Gastrocnemius medialis (tissue), 4 donors: ENCODE measurements around the gene RABGEF1. TPM values are rescaled to one million over a fixed set of nuclear protein-coding genes. Genes with fewer than 3 reads are reported as not detected.
A peak's percentile ranks its signal among the peaks of the same experiment; 100 is the strongest.

Source experiments
- ATAC-seq, 2 donors: fragments of 150-250 bp; one replicate each; pipeline ENCODE4 v1.9.1; 2016
- DNase-seq, 2 donors: peaks; one replicate each; pipeline ENCODE4 v3.0.0-alpha.2; 2019
- H3K27ac ChIP-seq, 4 donors: fragments of 200-600 bp; sonication (generic); 1 replicate in 1 of 4; 2 replicates in 3 of 4; pipeline ENCODE4 v1.5.1; 2016 to 2018; ENCODE audit warnings: mild to moderate bottlenecking in 2 of 4, moderate library complexity in 1 of 4
- H3K27me3 ChIP-seq, 3 donors: fragments of 200-600 bp; sonication (generic) in 2 of 3; 1 replicate in 1 of 3; 2 replicates in 2 of 3; pipeline versions ENCODE4 v1.5.1 to v1.6.0; 2016 to 2019; ENCODE audit warnings: mild to moderate bottlenecking in 1 of 3, moderate library complexity in 1 of 3
- H3K36me3 ChIP-seq, 2 donors: fragments of 200-600 bp; sonication (generic) in 1 of 2; one replicate each; pipeline ENCODE4 v1.5.1; 2017 to 2018
- H3K4me1 ChIP-seq, 2 donors: fragments of 200-600 bp; sonication (generic) in 1 of 2; one replicate each; pipeline ENCODE4 v1.5.1; 2016 to 2017; ENCODE audit warnings: mild to moderate bottlenecking in 2 of 2
- H3K4me3 ChIP-seq, 4 donors: fragments of 200-600 bp; sonication (generic) in 3 of 4; 1 replicate in 1 of 4; 2 replicates in 3 of 4; pipeline ENCODE4 v1.5.1; 2016 to 2019; ENCODE audit warnings: mild to moderate bottlenecking in 2 of 4
- H3K9me3 ChIP-seq, 3 donors: fragments of 200-600 bp; sonication (generic) in 2 of 3; 1 replicate in 1 of 3; 2 replicates in 2 of 3; pipeline ENCODE4 v1.5.1; 2016 to 2019
- POLR2A ChIP-seq, 2 donors: fragments of 450-650 bp; IDR thresholded peaks; one replicate each; pipeline ENCODE4 v1.6.1; 2017; ENCODE audit warnings: antibody characterized with exemption in 2 of 2, mild to moderate bottlenecking in 2 of 2, moderate library complexity in 2 of 2
- in situ Hi-C, 4 donors: fragments of 200-750 bp; cut with MboI; loops; one replicate each; pipeline versions ENCODE4 v1.15.0 to v1.8.0; 2017; ENCODE audit warnings: low sequenced_read_pairs in 4 of 4
- intact Hi-C: fragments of 100-400 bp; cut with DNase I; formaldehyde crosslinking; loops from one replicate; pipeline ENCODE4 v1.15.1; 2023; ENCODE audit warnings: low total_unique reads
- total RNA-seq, 4 donors: library from RNA; depleted of rRNA; stranded (reverse); fragments of >200 nt; gene quantifications; one replicate each; pipeline versions ENCODE4 v1.1.0 to v1.2.3, GENCODE V29; 2016
- TF ChIP-seq, protein P1 (sequence below), 5 experiments: fragments of 450-650 bp in 3 of 5; fragments of 200-600 bp in 2 of 5; sonication (generic) in 2 of 5; IDR thresholded peaks in 4 of 5; conservative IDR thresholded peaks in 1 of 5; 1 replicate in 4 of 5; 2 replicates in 1 of 5; pipeline ENCODE4 v1.5.1; 2016 to 2019; ENCODE audit warnings: antibody characterized with exemption in 5 of 5, mild to moderate bottlenecking in 3 of 5, moderate library complexity in 3 of 5

RABGEF1 gene
- total RNA-seq, 4 donors from 2014 or later, result 18.8 to 29.7 (median 24.9) TPM

DNA sequence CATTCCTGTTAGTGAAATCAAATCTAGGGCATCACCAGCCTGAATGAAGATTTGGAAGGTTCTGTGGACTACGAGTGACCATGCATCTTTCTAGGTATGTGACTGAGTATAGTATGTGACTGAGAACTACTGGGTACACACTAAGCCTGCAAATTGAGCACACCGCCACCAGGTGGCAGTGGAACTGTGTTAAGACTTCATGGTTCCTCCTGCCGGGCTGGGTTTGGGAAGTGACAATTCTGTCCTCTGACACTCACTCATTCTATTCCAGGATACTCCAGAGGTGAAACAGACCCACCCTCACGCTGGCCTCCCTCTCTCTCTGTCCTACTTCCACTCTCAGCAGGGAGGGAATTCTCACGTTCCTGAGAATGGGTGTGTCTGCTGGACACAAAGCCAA lies 96.5 kb downstream of the RABGEF1 start:
- H3K9me3 ChIP-seq, result no peaks in the 10 kb centered on the region
- no peaks in the 10 kb centered on the region for H3K4me1 ChIP-seq
- H3K36me3 ChIP-seq, result no peaks in the 10 kb centered on the region
- ATAC-seq (no peak), DNase-seq (peak in 1 of 2 donors; percentile 5)
- in situ Hi-C loops (no loop called here), intact Hi-C loops (no loop called here)
- no peak overlapping the region for H3K4me3 ChIP-seq
- no peaks in the 10 kb centered on the region for H3K27me3 ChIP-seq
- TF ChIP-seq, protein P1, sequence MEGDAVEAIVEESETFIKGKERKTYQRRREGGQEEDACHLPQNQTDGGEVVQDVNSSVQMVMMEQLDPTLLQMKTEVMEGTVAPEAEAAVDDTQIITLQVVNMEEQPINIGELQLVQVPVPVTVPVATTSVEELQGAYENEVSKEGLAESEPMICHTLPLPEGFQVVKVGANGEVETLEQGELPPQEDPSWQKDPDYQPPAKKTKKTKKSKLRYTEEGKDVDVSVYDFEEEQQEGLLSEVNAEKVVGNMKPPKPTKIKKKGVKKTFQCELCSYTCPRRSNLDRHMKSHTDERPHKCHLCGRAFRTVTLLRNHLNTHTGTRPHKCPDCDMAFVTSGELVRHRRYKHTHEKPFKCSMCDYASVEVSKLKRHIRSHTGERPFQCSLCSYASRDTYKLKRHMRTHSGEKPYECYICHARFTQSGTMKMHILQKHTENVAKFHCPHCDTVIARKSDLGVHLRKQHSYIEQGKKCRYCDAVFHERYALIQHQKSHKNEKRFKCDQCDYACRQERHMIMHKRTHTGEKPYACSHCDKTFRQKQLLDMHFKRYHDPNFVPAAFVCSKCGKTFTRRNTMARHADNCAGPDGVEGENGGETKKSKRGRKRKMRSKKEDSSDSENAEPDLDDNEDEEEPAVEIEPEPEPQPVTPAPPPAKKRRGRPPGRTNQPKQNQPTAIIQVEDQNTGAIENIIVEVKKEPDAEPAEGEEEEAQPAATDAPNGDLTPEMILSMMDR (IDR thresholded peaks at IDR 0.05 in 4 of 5, conservative IDR thresholded peaks at IDR 0.05 in 1 of 5), result no peak
- TF ChIP-seq POLR2A (IDR thresholded peaks at IDR 0.05), result no peak
- no peak overlapping the region for H3K27ac ChIP-seq

DNA sequence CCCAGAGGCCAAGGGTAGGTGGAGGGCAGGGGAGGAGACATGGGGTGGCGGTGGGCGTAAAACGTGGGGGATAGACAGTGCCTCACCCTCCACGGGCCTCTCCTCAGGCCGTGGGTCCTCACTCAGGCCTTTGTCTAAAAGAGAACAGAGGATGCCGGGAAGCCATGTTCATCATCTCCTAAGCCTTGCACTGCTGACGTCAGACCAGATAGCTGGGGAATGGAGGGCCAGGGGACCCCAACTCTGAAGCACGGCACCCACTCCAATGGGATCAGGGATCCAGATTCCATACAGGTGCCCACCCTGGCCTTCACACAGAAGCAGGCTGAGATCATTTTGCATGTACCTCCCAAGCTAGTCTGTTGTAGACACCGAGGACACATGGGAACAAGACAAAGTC lies 97.1 kb downstream of the RABGEF1 start:
- in situ Hi-C loops (no loop called here), intact Hi-C loops (no loop called here)
- no peak for ATAC-seq
- H3K4me3 ChIP-seq, result no peak overlapping the region
- no peaks in the 10 kb centered on the region for H3K36me3 ChIP-seq
- no peak for DNase-seq
- TF ChIP-seq, protein P1 (IDR thresholded peaks at IDR 0.05 in 4 of 5, conservative IDR thresholded peaks at IDR 0.05 in 1 of 5), result no peak
- TF ChIP-seq POLR2A (IDR thresholded peaks at IDR 0.05), result no peak
- no peaks in the 10 kb centered on the region for H3K27me3 ChIP-seq
- no peaks in the 10 kb centered on the region for H3K4me1 ChIP-seq
- H3K27ac ChIP-seq, result no peak overlapping the region
- no peaks in the 10 kb centered on the region for H3K9me3 ChIP-seq

GRCh38 chr7:66839814-66840213 lies 99.3 kb downstream of the RABGEF1 start:
- Histone ChIP-seq H3K9me3 (no peaks in the 10 kb centered on the region), H3K27me3 (no peaks in the 10 kb centered on the region), H3K27ac (no peak overlapping the region), H3K36me3 (no peaks in the 10 kb centered on the region), H3K4me1 (peaks cover 4 to 11% of the 10 kb centered on the region in 2 donors), H3K4me3 (no peak overlapping the region)
- in situ Hi-C loops, result loop anchor here in 1 of 4 donors (10.0 kb wide), 1 partner anchor 85 kb away; the partner anchor contains the start of gene TMEM248
- DNase-seq (peak in 1 of 2 donors; percentile 7), ATAC-seq (no peak)
- TF ChIP-seq POLR2A (IDR thresholded peaks at IDR 0.05), result no peak
- TF ChIP-seq, protein P1 (IDR thresholded peaks at IDR 0.05 in 4 of 5, conservative IDR thresholded peaks at IDR 0.05 in 1 of 5), result no peak
- intact Hi-C loops, result loop anchor here (5.0 kb wide), 1 partner anchor 157 kb away; the partner anchor contains the start of genes SBDS and TYW1

DNA sequence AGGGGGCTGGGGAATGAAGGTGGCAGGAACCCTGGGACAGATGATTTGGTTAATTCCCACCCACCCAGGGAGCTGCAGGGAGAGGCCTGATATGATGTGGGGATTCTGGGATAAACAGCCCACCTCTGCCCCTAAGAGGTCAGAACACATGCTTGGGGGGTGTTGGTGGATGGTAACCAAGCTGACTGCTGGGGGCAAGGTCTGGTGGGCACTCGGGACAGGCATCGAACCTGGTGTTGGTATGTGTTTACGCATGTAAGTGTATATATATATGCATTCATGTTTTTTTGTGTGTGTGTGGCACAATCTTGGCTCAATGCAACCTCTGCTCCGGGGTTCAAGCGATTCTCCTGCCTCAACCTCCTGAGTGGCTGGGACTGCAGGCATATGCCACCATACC lies 99.8 kb downstream of the RABGEF1 start:
- no peaks in the 10 kb centered on the region for H3K27me3 ChIP-seq
- ATAC-seq (no peak), DNase-seq (no peak)
- H3K27ac ChIP-seq, result no peak overlapping the region
- TF ChIP-seq, protein P1 (IDR thresholded peaks at IDR 0.05 in 4 of 5, conservative IDR thresholded peaks at IDR 0.05 in 1 of 5), result no peak
- no peak for TF ChIP-seq POLR2A (IDR thresholded peaks at IDR 0.05)
- in situ Hi-C loops, result loop anchor here in 1 of 4 donors (10.0 kb wide), 1 partner anchor 84 kb away; the partner anchor contains the start of gene TMEM248
- H3K9me3 ChIP-seq, result no peaks in the 10 kb centered on the region
- intact Hi-C loops, result loop anchor here (5.0 kb wide), 1 partner anchor 157 kb away; the partner anchor contains the start of genes SBDS and TYW1
- peaks cover 4 to 13% of the 10 kb centered on the region in 2 donors for H3K4me1 ChIP-seq
- no peaks in the 10 kb centered on the region for H3K36me3 ChIP-seq
- H3K4me3 ChIP-seq, result no peak overlapping the region
